ENCODE results near the gene MAP3K7CL.
A peak's percentile ranks its signal among the peaks of the same experiment; 100 is the strongest.

MAP3K7CL gene

DNA sequence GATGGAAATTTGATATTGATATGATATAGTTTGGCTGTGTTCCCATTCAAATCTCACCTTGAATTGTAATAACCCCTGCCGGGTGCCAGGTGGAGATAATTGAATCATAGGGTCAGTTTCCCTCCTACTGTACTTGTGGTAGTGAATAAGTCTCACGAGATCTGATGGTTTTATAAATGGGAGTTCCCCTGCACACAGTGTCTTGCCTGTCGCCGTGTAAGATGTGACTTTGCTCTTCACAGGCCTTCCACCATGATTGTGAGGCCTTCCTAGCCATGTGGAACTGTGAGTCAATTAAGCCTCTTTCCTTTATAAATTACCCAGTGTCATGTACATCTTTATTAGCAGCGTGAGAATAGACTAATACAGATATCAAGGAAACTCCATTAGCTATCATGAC, 74.6 kb downstream of the MAP3K7CL start:
- DNase-seq = no peak

GRCh38 chr21:29205988-29206387, 75.5 kb downstream of the MAP3K7CL start:
- DNase-seq = no peak

GRCh38 chr21:29206445-29206844, 76.0 kb downstream of the MAP3K7CL start:
- DNase-seq = no peak

GRCh38 chr21:29207201-29207600, 76.8 kb downstream of the MAP3K7CL start:
- DNase-seq = no peak

- no peak for DNase-seq
These were observed 77.7 kb downstream of the MAP3K7CL start for GRCh38 chr21:29208044-29208681.

- DNase-seq = no peak
These were observed 78.2 kb downstream of the MAP3K7CL start for GRCh38 chr21:29208682-29209059.

DNA sequence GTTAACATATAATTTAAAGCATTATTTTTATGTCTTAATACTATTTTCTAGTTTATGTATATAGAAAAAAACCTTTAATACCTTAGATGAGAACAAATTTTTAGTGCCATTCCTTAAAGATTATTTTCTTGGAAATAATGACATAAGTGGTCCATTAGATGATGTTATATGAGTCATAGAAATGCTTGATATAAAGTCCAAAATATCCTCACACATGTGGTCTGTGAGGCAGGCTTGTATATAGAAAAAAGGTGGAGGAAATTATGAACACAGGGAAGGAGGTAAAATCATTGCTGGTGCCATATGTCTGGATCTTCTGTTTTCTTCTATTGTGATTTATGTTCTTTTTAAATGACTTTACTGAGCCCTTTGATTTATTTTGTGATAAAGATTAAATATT, 79.3 kb downstream of the MAP3K7CL start:
- no peak for DNase-seq

- no peak for DNase-seq
These were observed 80.8 kb downstream of the MAP3K7CL start for GRCh38 chr21:29211205-29211604.

- no peak for DNase-seq
These were observed 82.0 kb downstream of the MAP3K7CL start for GRCh38 chr21:29212446-29212845.

- DNase-seq = no peak
These were observed 83.3 kb downstream of the MAP3K7CL start for GRCh38 chr21:29213513-29214385.

DNA sequence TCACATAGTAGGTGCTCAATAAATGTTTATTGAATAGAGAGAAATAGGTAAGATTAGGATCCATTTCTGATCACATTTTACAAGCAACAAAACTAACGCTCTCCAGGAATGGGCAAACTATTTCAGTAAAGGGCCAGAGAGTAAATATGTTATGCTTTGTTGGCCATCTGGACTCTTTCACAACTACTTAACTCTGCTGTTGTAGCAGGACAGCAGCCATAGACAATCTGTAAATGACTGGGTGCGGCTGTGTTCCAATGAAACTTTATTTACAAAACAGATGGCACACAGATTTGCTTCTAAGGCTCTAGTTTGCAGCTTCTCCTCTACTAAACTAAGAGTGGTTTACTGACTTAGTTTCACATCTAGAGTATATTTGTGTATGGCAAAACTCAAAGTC, 85.3 kb downstream of the MAP3K7CL start:
- peak; percentile 88 for DNase-seq

- DNase-seq = no peak
These were observed 87.4 kb downstream of the MAP3K7CL start for GRCh38 chr21:29217818-29218291.

DNA sequence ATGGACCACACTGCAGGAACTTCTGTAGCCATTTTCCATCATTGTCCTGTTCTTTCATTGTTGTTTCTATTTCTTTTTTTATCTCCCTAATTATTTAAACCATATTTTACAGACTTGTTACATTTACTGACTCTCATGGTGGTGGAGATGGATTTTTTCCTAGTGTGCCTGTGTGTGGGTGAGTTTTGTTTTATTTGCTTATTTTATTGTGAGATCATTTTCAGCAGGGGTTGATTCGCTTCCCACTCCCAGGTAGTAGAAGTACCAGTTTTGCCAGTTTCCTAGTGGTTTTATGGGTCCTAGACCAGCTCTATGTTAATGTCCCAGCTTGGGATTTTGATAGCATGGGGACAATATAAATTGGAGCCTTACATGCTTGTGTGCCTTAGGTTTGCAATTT, 88.3 kb downstream of the MAP3K7CL start:
- DNase-seq = no peak

GRCh38 chr21:29219165-29219770, 88.8 kb downstream of the MAP3K7CL start:
- no peak for DNase-seq

DNA sequence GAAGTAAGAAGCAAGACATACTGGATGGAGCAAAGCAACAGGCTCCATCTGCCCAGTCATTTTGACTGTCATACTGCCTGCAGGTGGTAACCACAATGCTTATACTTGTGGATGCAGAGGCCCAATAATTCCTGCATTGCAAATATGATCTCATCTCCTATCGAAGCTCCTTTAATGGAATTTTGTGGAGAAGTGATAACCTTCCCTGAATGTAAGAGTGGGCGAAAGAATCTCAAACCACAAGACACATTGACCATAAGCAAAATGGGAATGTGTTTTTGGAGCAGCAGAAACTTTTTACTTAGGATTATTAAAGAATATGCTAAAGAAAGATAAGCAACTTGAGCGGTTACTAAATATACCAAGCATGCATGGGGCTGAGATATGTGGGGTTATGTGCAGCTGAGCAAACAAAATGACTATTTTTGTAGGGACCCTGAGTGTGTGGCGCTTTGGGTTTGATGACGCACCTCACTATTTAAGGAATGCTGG, 90.9 kb downstream of the MAP3K7CL start:
- no peak for DNase-seq

GRCh38 chr21:29224006-29224405, 93.6 kb downstream of the MAP3K7CL start:
- DNase-seq = no peak

Data from NCI-H524 treated with DMSO at 0.1 percent for 48 hours (cell line).